SHP77 (cell line): Measurements from ENCODE around the gene SORCS2.

ENCODE experiments used
- DNase-seq, 2 experiments: peaks; one replicate each; lab custom pipeline; 2025; lab: John Stamatoyannopoulos, UW

Gene SORCS2

GRCh38 chr4:7529368-7530080 is 337.2 kb downstream of the SORCS2 start:
- DNase-seq: no peak

GRCh38 chr4:7530082-7530481 is 337.7 kb downstream of the SORCS2 start:
- DNase-seq: no peak

GRCh38 chr4:7530932-7531639 is 338.7 kb downstream of the SORCS2 start:
- DNase-seq: no peak

- DNase-seq: no peak
These were observed 339.3 kb downstream of the SORCS2 start for GRCh38 chr4:7531640-7531994.

- no peak for DNase-seq
These were observed 339.7 kb downstream of the SORCS2 start for GRCh38 chr4:7532043-7532442.

- no peak for DNase-seq
These were observed 340.9 kb downstream of the SORCS2 start for GRCh38 chr4:7533267-7533666.

- DNase-seq: no peak
These were observed 342.8 kb downstream of the SORCS2 start for GRCh38 chr4:7535094-7535493.

- DNase-seq: no peak
These were observed 343.3 kb downstream of the SORCS2 start for GRCh38 chr4:7535619-7536018.

- DNase-seq: no peak
These were observed 344.5 kb downstream of the SORCS2 start for GRCh38 chr4:7536876-7537275.

GRCh38 chr4:7537853-7538400 is 345.6 kb downstream of the SORCS2 start:
- no peak for DNase-seq

- DNase-seq: no peak
These were observed 346.2 kb downstream of the SORCS2 start for GRCh38 chr4:7538518-7538917.

GRCh38 chr4:7539186-7539585 is 346.8 kb downstream of the SORCS2 start:
- DNase-seq: no peak

GRCh38 chr4:7539659-7540058 is 347.3 kb downstream of the SORCS2 start:
- no peak for DNase-seq

- DNase-seq: no peak
These were observed 347.9 kb downstream of the SORCS2 start for GRCh38 chr4:7540206-7540605.

- DNase-seq: no peak
These were observed 348.5 kb downstream of the SORCS2 start for GRCh38 chr4:7540654-7541413.

GRCh38 chr4:7541414-7541810 is 349.1 kb downstream of the SORCS2 start:
- no peak for DNase-seq

- no peak for DNase-seq
These were observed 350.4 kb downstream of the SORCS2 start for GRCh38 chr4:7542781-7543180.

GRCh38 chr4:7546152-7546808 is 353.9 kb downstream of the SORCS2 start:
- no peak for DNase-seq

GRCh38 chr4:7546809-7547367 is 354.6 kb downstream of the SORCS2 start:
- DNase-seq: no peak

- DNase-seq: no peak
These were observed 355.2 kb downstream of the SORCS2 start for GRCh38 chr4:7547368-7548040.

GRCh38 chr4:7549866-7550265 is 357.5 kb downstream of the SORCS2 start:
- DNase-seq: no peak
